WTC11 (cell line): ENCODE results near the gene ZNF683. TPM values are rescaled to one million over a fixed set of nuclear protein-coding genes. Genes with fewer than 3 reads are reported as not detected.
"Not testable (repeated sequence)": the region's sequence is repeated elsewhere in the genome, so short reads cannot be mapped to it uniquely, and the experiment has no call there.

Experiments used
- ATAC-seq: fragments of 200-7000 bp; cut with Tn5 transposase; 2 replicates; pipeline ENCODE4 v1.10.0; 2021; ENCODE audit warnings: mild to moderate bottlenecking, moderate library complexity
- CTCF ChIA-PET: fragments of 300-600 bp; sonication (Branson Sonifier 250); formaldehyde crosslinking; loops from one replicate; lab custom pipeline; 2021; ENCODE audit warnings: antibody characterized with exemption; lab: Charles Lee
- POLR2A ChIA-PET: fragments of 350-600 bp; sonication (Branson Sonifier 250); formaldehyde crosslinking; loops from one replicate; lab custom pipeline; 2021; ENCODE audit warnings: antibody characterized with exemption; lab: Charles Lee
- DNase-seq: peaks from one replicate; pipeline ENCODE4 v3.0.0; 2021; ENCODE audit warnings: low spot score
- H3K27ac Mint-ChIP-seq: 2 replicates; pipeline ENCODE4 v1.8.0; 2021; ENCODE audit warnings: mixed read lengths
- H3K27me3 Mint-ChIP-seq: 2 replicates; pipeline ENCODE4 v1.8.0; 2021; ENCODE audit warnings: low read depth, mild to moderate bottlenecking, moderate library complexity, mixed read lengths
- H3K36me3 Mint-ChIP-seq: 2 replicates; pipeline ENCODE4 v1.8.0; 2021; ENCODE audit warnings: mixed read lengths
- H3K4me1 Mint-ChIP-seq: 2 replicates; pipeline ENCODE4 v1.8.0; 2022; ENCODE audit warnings: mixed read lengths
- H3K4me3 Mint-ChIP-seq: 2 replicates; pipeline ENCODE4 v1.8.0; 2021; ENCODE audit warnings: mild to moderate bottlenecking, moderate library complexity, mixed read lengths
- H3K9me3 Mint-ChIP-seq: 2 replicates; pipeline ENCODE4 v1.8.0; 2021; ENCODE audit warnings: mixed read lengths
- ELF4 ChIP-seq: sonication (generic); formaldehyde crosslinking; IDR thresholded peaks from 2 replicates; pipeline ENCODE4 v1.8.1; 2022; ENCODE audit warnings: low read depth, mild to moderate bottlenecking, moderate library complexity, missing genetic modification reagents
- ERG ChIP-seq: fragments of 250-450 bp; sonication (Bioruptor Pico); IDR thresholded peaks from 2 replicates; pipeline ENCODE4 v1.8.0; 2021; ENCODE audit warnings: mild to moderate bottlenecking
- GTF2I ChIP-seq: fragments of 250-450 bp; sonication (Bioruptor Pico); conservative IDR thresholded peaks from 2 replicates; pipeline ENCODE4 v1.4.0; 2021; ENCODE audit warnings: mild to moderate bottlenecking
- HMGA2 ChIP-seq: fragments of 250-450 bp; sonication (Bioruptor Pico); IDR thresholded peaks from 2 replicates; pipeline ENCODE4 v1.4.0; 2021; ENCODE audit warnings: mild to moderate bottlenecking, moderate library complexity
- NR1H2 ChIP-seq: sonication (generic); formaldehyde crosslinking; IDR thresholded peaks from 2 replicates; pipeline ENCODE4 v1.9.0; 2021; ENCODE audit warnings: mild to moderate bottlenecking, moderate library complexity, missing genetic modification reagents
- PRRX2 ChIP-seq: fragments of 250-450 bp; sonication (Bioruptor Pico); IDR thresholded peaks from 2 replicates; pipeline ENCODE4 v1.8.0; 2021; ENCODE audit warnings: mild to moderate bottlenecking
- SMAD3 ChIP-seq: sonication (generic); formaldehyde crosslinking; IDR thresholded peaks from 2 replicates; pipeline ENCODE4 v1.8.0; 2022; ENCODE audit warnings: missing genetic modification reagents, mild to moderate bottlenecking, borderline replicate concordance
- SMAD4 ChIP-seq: sonication (generic); formaldehyde crosslinking; IDR thresholded peaks from 2 replicates; pipeline ENCODE4 v1.8.0; 2022; ENCODE audit warnings: mild to moderate bottlenecking, missing genetic modification reagents
- TEAD4 ChIP-seq: sonication (generic); formaldehyde crosslinking; IDR thresholded peaks from 2 replicates; pipeline ENCODE4 v1.8.0; 2022; ENCODE audit warnings: mild to moderate bottlenecking, missing genetic modification reagents
- ZNF121 ChIP-seq: sonication (generic); formaldehyde crosslinking; IDR thresholded peaks from 2 replicates; pipeline ENCODE4 v1.8.0; 2023; ENCODE audit warnings: missing genetic modification reagents
- ZNF232 ChIP-seq: sonication (generic); formaldehyde crosslinking; IDR thresholded peaks from 2 replicates; pipeline ENCODE4 v1.8.0; 2022; ENCODE audit warnings: mild to moderate bottlenecking, missing genetic modification reagents
- ZNF281 ChIP-seq: sonication (generic); formaldehyde crosslinking; IDR thresholded peaks from 2 replicates; pipeline ENCODE4 v1.8.0; 2023; ENCODE audit warnings: mild to moderate bottlenecking, missing genetic modification reagents
- ZNF532 ChIP-seq: fragments of 250-450 bp; sonication (Bioruptor Pico); IDR thresholded peaks from 2 replicates; pipeline ENCODE4 v1.9.0; 2021; ENCODE audit warnings: mild to moderate bottlenecking, borderline replicate concordance
- total RNA-seq: library from RNA; stranded (reverse); gene quantifications from 3 replicates; pipeline ENCODE4 v1.2.3, GENCODE V29; 2021
- TF ChIP-seq, protein P1 (sequence below): sonication (generic); formaldehyde crosslinking; IDR thresholded peaks from 2 replicates; pipeline ENCODE4 v1.8.1; 2023; ENCODE audit warnings: mild to moderate bottlenecking, missing genetic modification reagents

ZNF683 gene
- total RNA-seq, 1 experiment from 2014 or later, result not detected

DNA sequence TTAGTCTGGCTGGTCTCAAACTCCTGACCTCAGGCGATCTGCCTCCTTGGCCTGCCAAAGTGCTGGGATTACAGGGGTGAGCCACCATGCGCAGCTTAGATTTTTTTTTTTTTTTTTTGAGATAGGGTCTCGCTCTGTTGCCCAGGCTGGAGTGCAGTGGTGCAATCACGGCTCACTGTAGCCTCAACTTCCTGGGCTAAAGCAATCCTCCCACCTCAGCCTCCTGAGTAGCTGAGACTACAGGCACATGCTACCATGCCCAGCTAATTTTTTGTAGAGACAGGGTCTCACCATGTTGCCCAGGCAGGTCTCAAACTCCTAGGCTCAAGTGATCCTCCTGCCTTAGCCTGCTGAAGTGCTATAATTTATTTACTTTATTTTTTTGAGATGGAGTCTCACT lies 43.2 kb downstream of the ZNF683 start:
- H3K9me3 Mint-ChIP-seq, H3K27ac Mint-ChIP-seq, DNase-seq, POLR2A ChIA-PET, ATAC-seq, H3K4me3 Mint-ChIP-seq, H3K4me1 Mint-ChIP-seq, H3K27me3 Mint-ChIP-seq: not testable (repeated sequence)
- peak; percentile 63; the same call in 1 of the 2 replicates for TF ChIP-seq ZNF121 (CRISPR knock-in tag)
- CTCF ChIA-PET, result interaction anchor here (0.7 to 2.3 kb wide), 2 partner anchors 44 to 46 kb away, joined by 3 to 11 read pairs; no protein-coding TSS in a partner anchor
- H3K36me3 Mint-ChIP-seq, result peaks cover 27% of the 10 kb centered on the region

GRCh38 chr1:26328597-26328996 lies 44.0 kb downstream of the ZNF683 start:
- ChIA-PET POLR2A (no interaction called here), CTCF (interaction anchor here (0.7 to 2.3 kb wide), 6 partner anchors 17 to 537 kb away, joined by 3 to 11 read pairs (median 4); no protein-coding TSS in a partner anchor)
- Mint-ChIP-seq H3K4me1 (no peaks in the 10 kb centered on the region), H3K9me3 (no peaks in the 10 kb centered on the region), H3K27ac (peak overlapping the region; percentile 49; the same call in 1 of the 2 replicates), H3K27me3 (no peaks in the 10 kb centered on the region), H3K36me3 (peaks cover 28% of the 10 kb centered on the region), H3K4me3 (no peak overlapping the region)
- ATAC-seq (no peak), DNase-seq (no peak)
- TF ChIP-seq TEAD4 (CRISPR knock-in tag) (no peak), ELF4 (no peak), SMAD4 (CRISPR knock-in tag) (no peak), PRRX2 (CRISPR knock-in tag) (no peak), SMAD3 (CRISPR knock-in tag) (no peak), ZNF532 (CRISPR knock-in tag) (no peak), HMGA2 (CRISPR knock-in tag) (no peak)

GRCh38 chr1:26327956-26328362 lies 44.6 kb downstream of the ZNF683 start:
- ChIA-PET POLR2A (no interaction called here), CTCF (interaction anchor here (0.6 to 2.0 kb wide), 6 partner anchors 16 to 183 kb away, joined by 3 to 6 read pairs (median 4); no protein-coding TSS in a partner anchor)
- ATAC-seq (no peak), DNase-seq (no peak)
- no peaks in the 10 kb centered on the region for H3K4me1 Mint-ChIP-seq
- no peak for TF ChIP-seq ZNF232 (CRISPR knock-in tag)
- no peak for TF ChIP-seq ERG
- TF ChIP-seq NR1H2, result no peak
- TF ChIP-seq, protein P1, sequence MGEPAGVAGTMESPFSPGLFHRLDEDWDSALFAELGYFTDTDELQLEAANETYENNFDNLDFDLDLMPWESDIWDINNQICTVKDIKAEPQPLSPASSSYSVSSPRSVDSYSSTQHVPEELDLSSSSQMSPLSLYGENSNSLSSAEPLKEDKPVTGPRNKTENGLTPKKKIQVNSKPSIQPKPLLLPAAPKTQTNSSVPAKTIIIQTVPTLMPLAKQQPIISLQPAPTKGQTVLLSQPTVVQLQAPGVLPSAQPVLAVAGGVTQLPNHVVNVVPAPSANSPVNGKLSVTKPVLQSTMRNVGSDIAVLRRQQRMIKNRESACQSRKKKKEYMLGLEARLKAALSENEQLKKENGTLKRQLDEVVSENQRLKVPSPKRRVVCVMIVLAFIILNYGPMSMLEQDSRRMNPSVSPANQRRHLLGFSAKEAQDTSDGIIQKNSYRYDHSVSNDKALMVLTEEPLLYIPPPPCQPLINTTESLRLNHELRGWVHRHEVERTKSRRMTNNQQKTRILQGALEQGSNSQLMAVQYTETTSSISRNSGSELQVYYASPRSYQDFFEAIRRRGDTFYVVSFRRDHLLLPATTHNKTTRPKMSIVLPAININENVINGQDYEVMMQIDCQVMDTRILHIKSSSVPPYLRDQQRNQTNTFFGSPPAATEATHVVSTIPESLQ (CRISPR knock-in tag), result no peak
- TF ChIP-seq ZNF281, result no peak
- no peak for TF ChIP-seq GTF2I (CRISPR knock-in tag)
- TF ChIP-seq TEAD4 (CRISPR knock-in tag), result no peak
- H3K4me3 Mint-ChIP-seq, result no peak overlapping the region
- peak overlapping the region; percentile 72; the same call in 1 of the 2 replicates for H3K27ac Mint-ChIP-seq
- no peaks in the 10 kb centered on the region for H3K27me3 Mint-ChIP-seq
- peaks cover 29% of the 10 kb centered on the region for H3K36me3 Mint-ChIP-seq
- H3K9me3 Mint-ChIP-seq, result no peaks in the 10 kb centered on the region
